ENCODE data around the gene STX10.

DNA sequence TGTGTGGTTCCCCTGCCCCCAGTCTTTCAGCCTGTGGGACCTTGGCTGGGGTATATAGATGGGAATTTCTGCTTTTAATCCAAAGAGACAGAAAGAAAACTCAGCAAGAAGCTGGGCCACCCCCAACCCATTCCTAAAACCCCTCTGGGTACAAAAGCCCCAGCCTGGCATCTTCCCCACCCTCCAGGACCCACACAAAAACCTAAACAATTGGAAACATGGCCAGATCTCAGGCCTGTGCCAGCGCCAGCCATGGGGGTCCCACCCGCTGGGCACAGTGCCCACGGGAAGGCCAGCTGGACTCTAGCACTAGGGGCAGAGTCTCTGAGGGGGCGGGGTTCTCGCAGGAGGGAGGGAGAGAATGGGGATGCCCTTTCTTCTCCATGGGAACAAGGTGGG, 56.1 kb downstream of the STX10 start:
- TF ChIP-seq ZNF274 (IDR thresholded peaks at IDR 0.05; ENCODE audit: low read depth, low read length) (no peak), YY1 (IDR thresholded peaks at IDR 0.05; ENCODE audit: insufficient read depth, insufficient read length) (no peak), SUZ12 (IDR thresholded peaks at IDR 0.05; ENCODE audit: extremely low read depth, insufficient read depth, insufficient read length) (no peak)

All from NT2/D1 (cell line).